ENCODE results near the gene SLC8A1.
A peak's percentile ranks its signal among the peaks of the same experiment; 100 is the strongest.

SLC8A1 gene

DNA sequence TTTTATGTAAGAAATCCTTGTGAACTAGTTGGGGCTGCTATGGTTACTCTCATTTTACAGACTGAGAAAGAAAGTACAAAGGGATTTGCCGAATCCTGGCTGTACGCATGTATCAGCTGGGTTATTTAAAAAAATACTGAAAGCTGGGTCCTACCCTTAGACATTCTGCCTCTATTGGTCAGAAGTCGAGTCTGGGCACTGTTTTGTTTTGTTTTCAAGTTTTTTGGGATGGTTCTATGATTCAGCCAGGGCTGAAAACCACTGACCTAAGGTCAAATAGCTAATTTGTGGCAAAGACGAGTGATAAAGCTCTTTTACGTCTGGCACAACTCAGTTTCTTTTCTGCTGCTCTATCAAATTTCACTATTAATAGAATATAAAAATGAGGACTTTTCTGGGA lies 5.9 kb upstream of the SLC8A1 start:
- no peak for DNase-seq

DNA sequence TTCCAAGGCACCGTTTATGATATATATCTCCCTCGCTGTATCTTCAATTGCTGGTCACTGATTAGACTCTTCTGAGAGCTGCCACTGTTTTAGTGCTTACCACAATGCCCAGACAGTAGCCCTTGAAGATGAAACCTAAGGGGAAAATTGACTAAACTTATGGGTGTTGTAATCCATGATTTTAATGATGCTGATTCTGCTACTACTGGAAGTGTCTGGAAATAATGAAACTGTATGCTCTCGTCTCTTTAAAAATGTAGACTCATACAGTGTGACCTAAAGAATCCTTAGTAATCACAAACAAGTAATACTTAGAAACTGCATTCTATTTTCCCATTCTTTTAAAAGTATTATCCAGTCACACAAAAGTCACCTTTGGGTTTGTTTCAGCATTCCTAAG lies 5.5 kb upstream of the SLC8A1 start:
- no peak for DNase-seq

DNA sequence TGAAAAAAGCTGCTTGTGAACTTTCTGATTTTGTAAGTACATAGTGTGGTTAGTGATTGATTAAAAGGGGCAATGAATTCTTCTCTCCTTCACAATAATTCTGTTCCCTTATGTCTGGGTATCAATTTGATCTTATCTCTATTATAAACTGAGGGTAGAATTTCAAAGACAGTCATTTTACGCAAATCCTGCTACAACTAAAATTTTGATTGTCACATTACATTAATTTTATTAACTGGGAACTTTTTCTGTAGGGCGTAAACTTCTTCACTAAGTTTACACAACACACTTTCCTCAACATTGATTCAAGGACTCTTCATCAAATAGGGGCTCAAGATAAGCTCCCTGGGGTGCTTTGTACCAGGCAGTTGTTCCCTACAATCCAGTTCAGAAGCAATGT lies 5.0 kb upstream of the SLC8A1 start:
- no peak for DNase-seq

DNA sequence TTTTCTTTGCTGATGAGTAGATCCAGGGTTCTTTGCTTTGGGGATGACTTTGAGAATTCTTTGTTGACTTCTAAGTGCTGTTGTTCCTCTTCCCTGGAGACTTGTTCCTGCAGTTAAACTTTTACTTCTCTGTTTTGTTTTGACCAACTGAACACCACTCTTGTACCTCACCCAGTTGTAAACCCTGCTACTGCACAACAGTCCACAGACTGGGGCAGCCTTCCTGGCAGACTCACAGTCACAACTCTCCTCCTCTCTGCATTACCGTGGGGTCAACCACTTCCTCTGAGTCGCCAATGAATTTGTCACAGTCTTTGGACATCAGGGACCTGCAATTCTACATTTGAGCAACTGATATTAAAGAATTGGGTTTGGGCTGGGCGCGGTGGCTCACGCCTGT lies 3.8 kb upstream of the SLC8A1 start:
- DNase-seq: no peak

DNA sequence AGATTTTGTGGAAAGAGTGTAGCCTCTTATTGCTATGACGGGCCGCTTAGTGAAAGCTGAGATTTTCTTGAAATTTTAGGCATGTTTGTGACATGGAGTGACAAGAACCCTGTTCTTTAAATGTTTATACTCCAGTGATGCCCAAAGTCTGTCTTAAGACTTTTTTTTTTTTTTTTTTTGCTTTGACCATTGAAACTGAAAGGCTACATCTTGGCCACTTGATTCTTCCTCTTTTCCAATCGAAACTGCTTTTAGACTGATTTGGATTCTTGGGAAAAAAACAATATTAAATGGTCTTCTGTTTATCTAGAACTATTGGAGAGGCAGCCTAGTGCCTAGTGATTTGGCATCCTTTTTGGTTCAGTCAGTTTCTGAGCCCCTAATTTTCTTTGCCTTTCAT lies 2.4 kb upstream of the SLC8A1 start:
- DNase-seq: no peak

DNA sequence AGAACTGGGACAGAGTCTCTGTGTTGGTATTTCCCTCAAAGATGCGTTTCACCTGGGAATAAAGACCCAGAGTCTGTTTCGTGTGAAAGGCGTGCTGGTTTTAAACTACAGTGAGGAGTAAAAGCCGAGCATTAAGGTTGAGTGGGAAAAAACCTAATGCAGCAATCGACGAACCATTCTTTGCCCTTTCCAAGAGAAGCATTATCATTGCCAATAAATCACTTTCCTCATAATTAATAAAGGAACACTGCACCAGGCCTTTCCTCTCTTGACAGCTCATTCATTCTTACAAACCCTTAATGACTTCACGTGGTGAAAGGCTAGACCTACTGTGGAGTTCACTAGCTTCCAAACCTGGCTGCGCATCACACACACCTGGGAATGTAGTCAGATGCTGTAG lies 896 bp upstream of the SLC8A1 start:
- DNase-seq: no peak

DNA sequence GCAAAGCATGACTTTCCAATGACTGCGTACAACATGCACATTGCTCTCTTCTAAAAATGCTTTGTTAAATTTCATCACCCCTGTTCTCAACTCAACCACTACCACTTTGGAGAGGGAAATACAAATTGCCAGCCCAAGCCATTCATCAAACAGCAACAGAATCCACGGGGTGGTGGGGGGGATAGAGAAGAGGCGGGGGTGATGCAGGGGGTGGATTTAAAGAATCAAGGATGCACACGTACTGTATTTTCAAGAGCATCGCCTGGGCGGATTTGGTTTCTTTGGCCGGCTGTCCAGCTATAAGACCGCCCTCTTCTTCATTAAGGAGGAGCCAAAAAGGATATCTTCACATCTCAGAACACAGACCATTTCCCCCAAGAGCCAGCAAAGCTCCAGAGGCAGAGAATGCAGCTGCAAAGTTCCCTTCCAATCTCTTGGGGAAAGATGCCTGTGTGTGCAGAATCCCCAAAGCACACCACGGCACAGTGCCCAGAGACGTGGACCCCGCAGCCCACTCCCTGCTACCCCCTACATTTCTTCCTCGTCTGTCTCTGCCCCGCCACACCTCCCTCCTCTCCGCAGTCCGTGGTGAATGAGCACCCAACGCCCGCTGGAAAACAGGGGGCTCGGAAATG lies 977 bp downstream of the SLC8A1 start:
- DNase-seq: peak; percentile 69

DNA sequence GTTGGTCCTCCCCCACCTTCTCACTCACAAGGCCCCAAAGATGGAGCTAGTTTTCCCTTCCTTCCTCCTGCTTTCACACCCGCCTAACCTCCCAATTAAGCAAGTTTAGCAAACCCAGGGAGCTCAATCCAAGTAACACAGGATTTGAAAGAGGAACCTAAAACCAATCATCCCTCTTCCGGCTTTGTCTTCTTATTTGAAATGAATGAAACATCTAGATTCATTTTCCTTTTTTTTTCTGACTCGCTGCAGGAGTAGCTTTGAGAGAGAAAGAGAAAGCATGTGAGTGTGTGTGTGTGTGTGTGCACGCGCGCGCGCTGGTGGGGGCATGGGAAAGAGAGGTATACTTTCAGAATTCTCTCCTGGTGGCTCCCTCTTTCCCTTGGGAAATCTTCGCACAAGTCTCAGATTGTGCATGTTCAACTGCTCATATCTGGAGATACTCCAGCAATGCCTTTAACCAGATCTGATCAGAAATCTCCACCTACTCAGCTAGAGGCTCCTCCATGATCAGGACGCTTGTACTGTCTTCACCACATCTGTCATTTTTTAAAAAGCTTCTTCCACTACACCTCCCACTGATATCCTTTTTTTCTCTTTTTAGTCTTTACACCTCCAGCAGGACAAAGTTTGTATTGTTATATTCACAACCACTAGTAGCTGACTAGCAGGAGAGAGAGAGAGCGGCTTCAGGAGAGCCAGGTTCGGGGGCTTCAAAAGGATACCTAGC lies 1.7 kb downstream of the SLC8A1 start:
- peak; percentile 24 for DNase-seq

DNA sequence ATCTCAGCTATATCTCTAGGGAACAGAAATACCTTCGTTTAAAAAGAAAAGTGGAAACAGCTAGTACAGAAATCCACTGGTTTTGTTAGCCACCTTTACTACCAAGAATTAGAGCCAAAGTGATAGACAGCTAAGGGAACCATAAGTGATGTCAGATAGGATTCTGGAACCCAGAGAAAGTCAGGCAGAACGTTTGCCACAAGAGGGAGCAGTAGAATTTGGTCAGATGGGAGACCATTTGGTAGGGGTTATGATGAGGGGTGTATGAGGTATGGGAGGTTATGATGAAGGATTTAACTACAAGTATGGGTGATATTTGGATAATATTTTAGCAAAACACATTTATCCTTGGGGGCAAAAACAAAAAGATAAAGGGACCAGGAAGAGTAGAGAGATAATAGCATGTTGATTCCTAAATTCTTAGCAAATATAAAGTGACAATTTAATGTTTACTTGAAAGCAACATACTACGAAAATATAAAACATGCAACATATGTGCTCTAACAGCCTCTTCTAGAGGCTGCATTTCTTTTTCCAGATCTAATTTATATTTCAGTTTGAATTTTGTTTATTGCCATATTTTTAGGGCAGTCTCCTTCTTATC lies 3.3 kb downstream of the SLC8A1 start:
- DNase-seq: peak; percentile 48

DNA sequence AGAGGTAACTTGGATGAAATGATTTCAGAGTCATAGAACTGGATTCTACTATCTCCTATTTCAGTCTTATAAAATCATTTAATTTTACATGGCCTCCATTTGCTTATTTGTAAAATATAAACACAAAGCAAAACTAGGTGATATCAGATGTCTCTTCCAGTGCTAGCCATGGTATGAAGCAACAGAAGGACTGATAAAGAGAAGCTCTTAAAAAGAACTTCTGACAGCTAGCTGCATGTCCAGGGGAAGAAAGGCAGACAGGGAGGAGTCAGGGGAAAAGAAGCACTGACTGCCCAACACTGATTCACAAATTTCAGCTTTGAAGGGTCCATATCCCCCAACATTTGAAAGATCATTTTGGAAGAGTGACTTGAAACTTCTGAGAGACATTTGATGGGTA lies 6.4 kb downstream of the SLC8A1 start:
- no peak for DNase-seq

DNA sequence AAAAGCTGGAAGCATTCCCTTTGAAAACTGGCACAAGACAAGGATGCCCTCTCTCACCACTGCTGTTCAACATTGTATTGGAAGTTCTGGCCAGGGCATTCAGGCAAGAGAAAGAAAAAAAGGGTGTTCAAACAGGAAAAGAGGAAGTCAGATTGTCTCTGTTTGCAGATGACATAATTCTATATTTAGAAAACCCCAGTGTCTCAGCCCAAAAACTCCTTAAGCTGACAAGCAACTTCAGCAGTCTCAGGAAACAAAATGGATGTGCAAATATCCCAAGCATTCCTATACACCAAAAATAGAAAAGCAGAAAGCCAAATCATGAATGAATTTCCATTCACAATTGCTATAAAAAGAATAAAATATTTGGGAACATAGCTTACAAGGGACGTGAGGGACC lies 11.1 kb downstream of the SLC8A1 start:
- no peak for DNase-seq

DNA sequence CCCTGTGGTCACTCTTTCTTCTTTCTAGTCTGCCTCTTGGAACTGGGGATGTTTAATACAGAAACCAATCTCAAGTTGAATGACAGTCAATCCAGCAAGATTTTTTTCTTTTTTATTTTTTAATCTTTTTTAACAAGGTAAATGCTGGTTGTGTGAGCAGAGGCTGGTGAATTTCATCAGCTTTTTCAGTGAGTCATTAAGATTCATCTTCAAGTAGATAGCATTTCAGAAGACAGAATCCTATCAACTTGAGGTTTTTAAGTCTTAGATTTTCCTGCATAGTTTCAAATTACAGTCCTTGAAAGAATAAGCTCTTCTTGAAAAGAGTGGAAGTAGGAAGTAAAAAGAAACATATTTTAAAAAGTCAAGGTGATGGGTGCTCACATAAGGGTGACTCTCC lies 12.4 kb downstream of the SLC8A1 start:
- DNase-seq: no peak

DNA sequence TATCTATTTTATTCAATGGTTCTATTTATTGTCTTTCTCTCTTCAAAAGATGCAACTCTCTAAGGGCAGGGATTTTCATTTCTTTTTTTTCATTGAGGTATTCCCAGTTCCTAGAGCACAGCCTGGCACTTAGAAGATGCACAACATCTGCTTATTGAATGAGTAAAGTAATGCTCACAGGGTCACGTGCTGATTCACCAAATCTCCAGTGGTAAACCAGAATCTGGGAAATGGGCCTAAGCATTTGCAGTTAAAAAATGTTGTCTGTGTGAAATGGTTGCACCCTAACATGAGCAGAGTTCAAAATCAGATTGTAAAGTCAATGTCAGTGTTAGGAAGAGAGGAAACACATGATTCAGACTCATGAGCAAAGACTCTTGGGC lies 15.8 kb downstream of the SLC8A1 start:
- DNase-seq: no peak

DNA sequence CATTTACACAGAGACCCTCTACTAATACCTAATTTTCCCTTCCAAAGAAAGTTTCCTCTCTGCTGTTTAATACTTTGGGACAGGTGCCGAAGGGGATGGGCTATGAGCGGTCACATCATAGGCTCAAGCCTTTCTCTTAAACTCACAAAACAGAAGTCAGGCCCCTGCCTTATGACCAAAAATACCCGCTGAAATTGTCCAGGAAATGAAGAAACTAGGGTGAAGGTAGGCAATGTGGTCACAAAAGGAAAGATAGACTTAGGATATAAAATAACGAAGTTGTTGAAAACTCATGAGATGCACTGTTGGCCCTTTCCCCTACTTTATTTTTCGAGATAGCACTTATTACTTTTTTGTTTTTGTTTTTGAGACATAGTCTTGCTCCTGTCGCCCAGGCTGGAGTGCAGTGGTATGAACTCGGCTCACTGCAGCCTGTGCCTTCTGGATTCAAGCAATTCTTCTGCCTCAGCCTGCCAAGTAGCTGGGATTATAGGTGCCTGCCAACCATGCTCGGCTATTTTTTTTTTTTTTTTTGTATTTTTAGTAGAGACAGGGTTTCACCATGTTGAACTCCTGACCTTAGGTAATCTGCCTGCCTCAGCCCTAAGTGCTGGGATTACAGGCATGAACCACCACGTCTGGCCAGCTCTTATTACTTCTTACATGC lies 16.3 kb downstream of the SLC8A1 start:
- DNase-seq: no peak

DNA sequence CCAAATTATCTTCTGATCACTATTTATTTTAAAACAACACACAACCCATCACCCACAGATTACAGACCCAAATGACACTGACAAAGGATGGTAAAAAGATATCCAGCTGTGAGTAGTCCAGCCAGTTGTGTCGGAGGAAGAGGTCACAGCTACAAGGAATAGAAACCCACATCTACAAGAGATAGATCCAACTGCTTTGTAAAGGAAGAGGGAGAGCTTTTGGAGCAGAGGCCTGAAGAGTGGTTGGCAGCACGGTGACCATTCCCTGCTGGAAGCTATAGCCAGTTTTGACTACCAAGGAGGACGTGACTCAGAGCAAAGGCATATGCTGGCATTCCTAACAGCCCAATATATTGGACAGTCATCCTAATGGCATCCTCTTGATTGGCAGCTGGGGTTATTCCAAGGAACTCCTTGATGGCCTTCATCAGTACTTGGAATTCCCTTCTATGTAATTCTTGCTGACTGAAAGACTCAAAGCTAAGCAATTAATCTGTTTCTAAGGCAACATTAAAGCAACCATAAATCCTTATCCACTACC lies 17.1 kb downstream of the SLC8A1 start:
- DNase-seq: no peak

DNA sequence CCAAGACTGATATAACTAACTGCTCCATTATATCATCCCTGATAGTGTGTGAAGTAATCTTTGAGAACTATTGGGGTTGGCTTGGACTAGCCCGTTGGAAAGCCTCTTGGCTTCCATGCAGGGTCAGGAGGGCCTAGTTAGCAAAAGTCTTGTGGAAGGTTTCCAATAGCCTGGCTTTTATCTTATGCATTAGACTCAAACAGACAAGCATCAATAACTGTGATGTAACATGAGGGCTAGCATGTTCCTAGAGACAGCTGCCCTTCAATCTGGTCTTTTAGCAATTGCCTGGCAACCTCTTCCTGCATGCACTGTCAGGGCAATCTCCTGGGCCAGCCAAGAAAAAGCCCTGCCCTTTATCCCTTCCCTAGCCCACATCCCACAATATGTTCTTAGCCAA lies 18.2 kb downstream of the SLC8A1 start:
- peak; percentile 4 for DNase-seq

DNA sequence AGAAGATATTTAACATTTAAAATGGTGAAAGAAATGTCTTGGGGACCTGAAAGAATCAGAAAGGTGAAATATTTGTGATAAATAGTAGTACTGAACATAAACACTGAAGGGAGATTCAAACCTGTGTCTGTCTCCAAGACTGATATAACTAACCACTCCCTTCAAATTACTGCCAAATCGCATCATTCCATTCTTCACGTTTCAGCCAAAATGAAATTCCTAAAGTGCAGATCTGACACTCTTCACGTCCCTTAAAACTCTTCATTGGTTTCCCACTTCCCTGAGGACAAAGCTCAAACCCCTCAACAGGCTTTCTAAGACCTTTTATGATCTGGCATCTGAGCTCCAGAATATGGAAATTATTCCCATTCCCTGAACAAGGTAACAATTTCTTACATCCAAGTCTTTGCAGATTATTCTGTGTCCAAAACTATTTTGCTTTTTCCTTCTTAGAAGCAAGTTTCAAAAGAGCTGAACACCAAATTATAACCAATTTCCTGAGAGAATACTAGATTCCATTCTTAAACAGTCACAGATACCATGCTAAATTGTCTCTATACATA lies 18.9 kb downstream of the SLC8A1 start:
- DNase-seq: no peak

DNA sequence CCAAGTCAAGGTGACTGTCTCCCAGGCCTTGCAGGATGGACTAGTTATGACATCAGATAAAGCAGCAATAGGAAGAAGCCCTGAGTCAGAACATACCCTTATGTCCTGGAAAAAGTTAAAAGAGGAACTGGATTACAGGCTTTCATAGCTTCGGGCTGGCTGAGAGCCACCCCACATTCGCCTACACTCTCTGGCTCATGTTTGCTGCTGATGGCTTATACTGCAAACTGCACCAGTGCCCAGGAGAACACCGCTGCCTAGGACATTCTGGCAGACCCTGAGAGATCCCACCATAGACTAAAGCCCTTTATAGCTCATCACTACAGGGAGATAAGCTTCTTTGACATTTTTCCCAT lies 20.3 kb downstream of the SLC8A1 start:
- no peak for DNase-seq

DNA sequence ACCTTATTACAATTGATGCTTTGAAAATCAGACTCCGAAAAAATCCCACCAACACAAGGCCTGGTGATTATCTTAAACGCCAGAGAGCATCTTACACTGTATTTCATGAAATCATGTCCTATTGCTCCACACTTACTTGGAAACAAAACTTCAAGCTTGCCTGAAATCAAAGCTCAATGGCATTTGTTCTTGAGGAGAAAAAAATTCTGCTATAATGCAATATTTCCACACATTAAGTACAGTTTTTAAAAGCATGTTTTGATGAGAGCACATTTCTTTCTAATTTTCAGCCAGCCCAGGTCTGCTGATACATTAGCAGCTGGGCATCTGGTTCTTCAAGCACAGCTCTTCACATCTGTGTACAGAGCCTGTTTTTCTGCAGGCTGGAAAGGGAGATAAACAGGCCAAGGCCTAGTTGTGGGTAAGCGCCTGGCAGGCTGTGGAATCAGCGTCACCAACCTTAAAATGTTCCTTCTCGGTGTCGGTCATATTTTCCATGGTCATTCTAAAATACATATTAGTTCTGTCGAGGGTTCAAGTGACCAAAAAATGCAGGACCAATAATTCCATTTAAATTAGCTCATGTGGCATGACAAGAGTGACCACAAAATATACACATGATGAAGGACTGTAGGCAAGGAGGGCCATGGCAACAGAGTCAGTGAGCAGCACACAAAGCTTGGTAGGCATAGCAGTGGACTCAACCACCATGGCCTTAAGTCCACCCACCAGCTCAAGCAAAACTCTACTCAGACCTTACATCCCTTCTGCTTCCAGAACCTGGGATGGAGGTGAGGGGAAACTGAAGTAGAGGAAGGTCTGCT lies 20.9 kb downstream of the SLC8A1 start:
- DNase-seq: no peak

DNA sequence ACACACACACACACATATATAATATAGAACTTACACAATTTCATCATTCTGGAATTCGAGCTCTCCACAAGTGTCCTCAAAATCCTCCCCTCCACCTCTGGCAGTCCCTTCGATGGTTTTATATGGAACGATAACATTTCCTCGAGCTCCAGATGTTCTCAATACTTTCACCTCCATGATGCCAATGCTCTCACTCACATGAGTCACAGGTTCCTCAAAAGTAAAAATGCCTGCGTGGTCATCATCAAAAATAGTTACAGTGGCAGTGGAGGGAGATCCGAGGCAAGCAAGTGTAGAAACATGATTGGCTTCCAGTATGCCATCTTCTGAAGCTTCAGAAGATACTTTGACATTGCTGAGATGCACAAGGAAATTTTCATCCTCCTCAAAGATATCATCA lies 23.5 kb downstream of the SLC8A1 start:
- no peak for DNase-seq

DNA sequence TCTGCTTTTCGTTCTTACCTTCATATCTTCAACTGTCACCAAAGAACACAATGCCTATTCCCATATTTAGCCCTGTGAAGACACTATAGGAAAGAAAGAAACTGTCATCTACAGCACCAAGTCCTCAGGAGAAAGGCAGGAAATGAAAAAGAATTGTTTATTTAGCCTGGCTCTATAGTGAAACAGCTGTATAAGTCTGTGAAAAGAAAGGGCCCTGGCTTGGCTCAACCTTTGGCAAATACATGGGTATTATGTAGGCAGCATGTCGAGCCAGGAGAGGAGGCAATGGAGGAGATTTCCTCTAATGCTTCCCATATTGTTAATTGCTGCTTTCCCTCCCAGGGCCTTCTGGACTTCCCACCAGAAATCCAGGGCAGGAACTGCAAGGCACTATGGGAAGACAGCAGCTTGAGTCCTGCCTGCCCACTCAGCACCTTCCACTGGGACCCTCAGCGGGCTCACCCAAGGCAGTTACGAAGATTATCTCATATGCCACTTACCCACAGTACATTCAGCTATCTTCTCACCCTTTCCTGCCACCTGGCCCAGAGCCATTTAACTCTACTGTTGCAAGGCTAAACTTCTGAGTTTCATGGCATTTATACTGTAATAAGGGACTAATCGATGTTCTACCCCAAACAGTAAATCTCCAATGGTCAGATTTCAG lies 30.1 kb downstream of the SLC8A1 start:
- no peak for DNase-seq

DNA sequence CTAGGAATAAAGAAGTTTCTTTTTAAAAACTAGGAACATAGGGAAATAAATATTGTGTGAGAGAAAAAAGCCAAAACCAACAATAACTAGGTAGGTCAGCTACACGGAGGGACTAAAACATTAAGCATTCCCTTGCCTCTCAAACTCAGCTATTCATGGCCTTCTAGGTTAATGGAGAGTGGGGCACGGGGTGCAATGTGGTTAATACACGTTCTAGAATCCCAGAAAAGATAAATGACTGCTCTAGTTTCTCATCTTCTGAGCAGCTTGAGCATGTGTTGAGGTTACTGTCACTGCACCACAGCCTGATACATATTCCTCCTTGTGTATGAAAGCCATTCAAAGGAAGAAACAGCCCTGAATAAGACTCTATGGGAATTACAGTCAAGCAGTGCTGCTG lies 31.4 kb downstream of the SLC8A1 start:
- no peak for DNase-seq

Measured in NCI-H524 treated with DMSO at 0.1 percent for 48 hours (cell line).